SK-N-SH (cell line): ENCODE measurements around the gene BTRC.
"Not testable (repeated sequence)": the region's sequence is repeated elsewhere in the genome, so short reads cannot be mapped to it uniquely, and the experiment has no call there.

Source experiments
- EP300 ChIP-seq, 2 experiments: IDR thresholded peaks; 2 replicates each; pipeline versions ENCODE4 v1.4.0 to v1.6.1; 2012; ENCODE audit warnings: borderline replicate concordance in 1 of 2, low read depth in 1 of 2, low read length in 1 of 2
- EZH2phosphoT487 ChIP-seq: fragments of 200-600 bp; sonication (generic); IDR thresholded peaks from 2 replicates; pipeline ENCODE4 v1.6.1; 2017; ENCODE audit warnings: low read depth, mixed run types, mild to moderate bottlenecking, antibody characterized with exemption, moderate library complexity, borderline replicate concordance
- FOXM1 ChIP-seq: IDR thresholded peaks from 2 replicates; pipeline ENCODE4 v1.4.0; 2012; ENCODE audit warnings: low read depth, mild to moderate bottlenecking
- GABPA ChIP-seq: IDR thresholded peaks from 2 replicates; pipeline ENCODE4 v1.4.0; 2012; ENCODE audit warnings: low read depth, mild to moderate bottlenecking
- MEF2A ChIP-seq: IDR thresholded peaks from 2 replicates; pipeline ENCODE4 v1.4.0; 2012; ENCODE audit warnings: low read depth, borderline replicate concordance
- NRF1 ChIP-seq: IDR thresholded peaks from 2 replicates; pipeline ENCODE4 v1.6.1; 2012; ENCODE audit warnings: low read depth, mild to moderate bottlenecking, low read length
- POLR2AphosphoS5 ChIP-seq: IDR thresholded peaks from 2 replicates; pipeline ENCODE4 v1.6.1; 2012; ENCODE audit warnings: low read depth, low read length
- RFX5 ChIP-seq: IDR thresholded peaks from 2 replicates; pipeline ENCODE4 v1.6.1; 2012; ENCODE audit warnings: mild to moderate bottlenecking, improper control_type of control experiment, low read length
- TCF12 ChIP-seq: IDR thresholded peaks from 2 replicates; pipeline ENCODE4 v1.4.0; 2012
- TF ChIP-seq, protein P1 (sequence below): fragments of 150-350 bp; IDR thresholded peaks from 2 replicates; pipeline ENCODE4 v1.6.1; 2017; ENCODE audit warnings: antibody characterized with exemption, low read length, low read depth, borderline replicate concordance
- TF ChIP-seq, protein P2 (sequence below): fragments of 200-600 bp; sonication (generic); IDR thresholded peaks from 2 replicates; pipeline ENCODE4 v1.6.1; 2017; ENCODE audit warnings: antibody characterized with exemption, mild to moderate bottlenecking, moderate library complexity
- TF ChIP-seq, protein P3 (sequence below): IDR thresholded peaks from 2 replicates; pipeline ENCODE4 v1.6.1; 2012; ENCODE audit warnings: mild to moderate bottlenecking, low read depth, low read length, moderate library complexity
- TF ChIP-seq, protein P4 (sequence below): IDR thresholded peaks from 2 replicates; pipeline ENCODE4 v1.4.0; 2012; ENCODE audit warnings: low read depth, borderline replicate concordance

DNA sequence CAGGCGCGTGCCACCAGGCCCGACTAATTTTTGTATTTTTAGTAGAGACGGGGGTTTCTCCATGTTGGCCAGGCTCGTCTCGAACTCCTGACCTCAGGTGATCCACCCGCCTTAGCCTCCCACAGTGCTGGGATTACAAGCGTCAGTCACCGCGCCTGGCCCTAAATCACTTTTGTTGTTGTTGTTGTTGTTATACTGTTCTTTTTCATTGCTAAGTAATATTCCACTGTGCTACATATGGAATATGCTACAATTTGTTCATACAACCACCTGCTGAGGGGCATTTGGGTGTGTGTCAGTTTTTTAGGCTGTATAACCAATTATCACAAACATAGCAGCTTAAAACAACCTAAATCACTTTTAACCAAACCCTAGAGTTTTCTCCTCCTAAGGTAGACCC lies 1.1 kb upstream of the BTRC start:
- TF ChIP-seq, protein P1, sequence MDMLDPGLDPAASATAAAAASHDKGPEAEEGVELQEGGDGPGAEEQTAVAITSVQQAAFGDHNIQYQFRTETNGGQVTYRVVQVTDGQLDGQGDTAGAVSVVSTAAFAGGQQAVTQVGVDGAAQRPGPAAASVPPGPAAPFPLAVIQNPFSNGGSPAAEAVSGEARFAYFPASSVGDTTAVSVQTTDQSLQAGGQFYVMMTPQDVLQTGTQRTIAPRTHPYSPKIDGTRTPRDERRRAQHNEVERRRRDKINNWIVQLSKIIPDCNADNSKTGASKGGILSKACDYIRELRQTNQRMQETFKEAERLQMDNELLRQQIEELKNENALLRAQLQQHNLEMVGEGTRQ: not testable (repeated sequence)
- TF ChIP-seq EZH2phosphoT487; EP300 (IDR thresholded peaks at IDR 0.05; ENCODE audit: borderline replicate concordance in 1 of 2, low read depth in 1 of 2, low read length in 1 of 2); TCF12; RFX5; GABPA; POLR2AphosphoS5; NRF1; FOXM1; MEF2A: not testable (repeated sequence)
- TF ChIP-seq, protein P2, sequence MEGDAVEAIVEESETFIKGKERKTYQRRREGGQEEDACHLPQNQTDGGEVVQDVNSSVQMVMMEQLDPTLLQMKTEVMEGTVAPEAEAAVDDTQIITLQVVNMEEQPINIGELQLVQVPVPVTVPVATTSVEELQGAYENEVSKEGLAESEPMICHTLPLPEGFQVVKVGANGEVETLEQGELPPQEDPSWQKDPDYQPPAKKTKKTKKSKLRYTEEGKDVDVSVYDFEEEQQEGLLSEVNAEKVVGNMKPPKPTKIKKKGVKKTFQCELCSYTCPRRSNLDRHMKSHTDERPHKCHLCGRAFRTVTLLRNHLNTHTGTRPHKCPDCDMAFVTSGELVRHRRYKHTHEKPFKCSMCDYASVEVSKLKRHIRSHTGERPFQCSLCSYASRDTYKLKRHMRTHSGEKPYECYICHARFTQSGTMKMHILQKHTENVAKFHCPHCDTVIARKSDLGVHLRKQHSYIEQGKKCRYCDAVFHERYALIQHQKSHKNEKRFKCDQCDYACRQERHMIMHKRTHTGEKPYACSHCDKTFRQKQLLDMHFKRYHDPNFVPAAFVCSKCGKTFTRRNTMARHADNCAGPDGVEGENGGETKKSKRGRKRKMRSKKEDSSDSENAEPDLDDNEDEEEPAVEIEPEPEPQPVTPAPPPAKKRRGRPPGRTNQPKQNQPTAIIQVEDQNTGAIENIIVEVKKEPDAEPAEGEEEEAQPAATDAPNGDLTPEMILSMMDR: not testable (repeated sequence)
- TF ChIP-seq, protein P3, sequence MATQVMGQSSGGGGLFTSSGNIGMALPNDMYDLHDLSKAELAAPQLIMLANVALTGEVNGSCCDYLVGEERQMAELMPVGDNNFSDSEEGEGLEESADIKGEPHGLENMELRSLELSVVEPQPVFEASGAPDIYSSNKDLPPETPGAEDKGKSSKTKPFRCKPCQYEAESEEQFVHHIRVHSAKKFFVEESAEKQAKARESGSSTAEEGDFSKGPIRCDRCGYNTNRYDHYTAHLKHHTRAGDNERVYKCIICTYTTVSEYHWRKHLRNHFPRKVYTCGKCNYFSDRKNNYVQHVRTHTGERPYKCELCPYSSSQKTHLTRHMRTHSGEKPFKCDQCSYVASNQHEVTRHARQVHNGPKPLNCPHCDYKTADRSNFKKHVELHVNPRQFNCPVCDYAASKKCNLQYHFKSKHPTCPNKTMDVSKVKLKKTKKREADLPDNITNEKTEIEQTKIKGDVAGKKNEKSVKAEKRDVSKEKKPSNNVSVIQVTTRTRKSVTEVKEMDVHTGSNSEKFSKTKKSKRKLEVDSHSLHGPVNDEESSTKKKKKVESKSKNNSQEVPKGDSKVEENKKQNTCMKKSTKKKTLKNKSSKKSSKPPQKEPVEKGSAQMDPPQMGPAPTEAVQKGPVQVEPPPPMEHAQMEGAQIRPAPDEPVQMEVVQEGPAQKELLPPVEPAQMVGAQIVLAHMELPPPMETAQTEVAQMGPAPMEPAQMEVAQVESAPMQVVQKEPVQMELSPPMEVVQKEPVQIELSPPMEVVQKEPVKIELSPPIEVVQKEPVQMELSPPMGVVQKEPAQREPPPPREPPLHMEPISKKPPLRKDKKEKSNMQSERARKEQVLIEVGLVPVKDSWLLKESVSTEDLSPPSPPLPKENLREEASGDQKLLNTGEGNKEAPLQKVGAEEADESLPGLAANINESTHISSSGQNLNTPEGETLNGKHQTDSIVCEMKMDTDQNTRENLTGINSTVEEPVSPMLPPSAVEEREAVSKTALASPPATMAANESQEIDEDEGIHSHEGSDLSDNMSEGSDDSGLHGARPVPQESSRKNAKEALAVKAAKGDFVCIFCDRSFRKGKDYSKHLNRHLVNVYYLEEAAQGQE: not testable (repeated sequence)
- TF ChIP-seq, protein P4, sequence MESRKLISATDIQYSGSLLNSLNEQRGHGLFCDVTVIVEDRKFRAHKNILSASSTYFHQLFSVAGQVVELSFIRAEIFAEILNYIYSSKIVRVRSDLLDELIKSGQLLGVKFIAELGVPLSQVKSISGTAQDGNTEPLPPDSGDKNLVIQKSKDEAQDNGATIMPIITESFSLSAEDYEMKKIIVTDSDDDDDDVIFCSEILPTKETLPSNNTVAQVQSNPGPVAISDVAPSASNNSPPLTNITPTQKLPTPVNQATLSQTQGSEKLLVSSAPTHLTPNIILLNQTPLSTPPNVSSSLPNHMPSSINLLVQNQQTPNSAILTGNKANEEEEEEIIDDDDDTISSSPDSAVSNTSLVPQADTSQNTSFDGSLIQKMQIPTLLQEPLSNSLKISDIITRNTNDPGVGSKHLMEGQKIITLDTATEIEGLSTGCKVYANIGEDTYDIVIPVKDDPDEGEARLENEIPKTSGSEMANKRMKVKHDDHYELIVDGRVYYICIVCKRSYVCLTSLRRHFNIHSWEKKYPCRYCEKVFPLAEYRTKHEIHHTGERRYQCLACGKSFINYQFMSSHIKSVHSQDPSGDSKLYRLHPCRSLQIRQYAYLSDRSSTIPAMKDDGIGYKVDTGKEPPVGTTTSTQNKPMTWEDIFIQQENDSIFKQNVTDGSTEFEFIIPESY: not testable (repeated sequence)
